ENCODE measurements around the gene LIG3. TPM values are rescaled to one million over a fixed set of nuclear protein-coding genes. Genes with fewer than 3 reads are reported as not detected.

LIG3 gene
- total RNA-seq, 1 experiment from 2014 or later = 25.5 TPM

- BruUV-seq (replicated peaks) = no TSS peak
- no peak overlapping the region for H3K4me2 ChIP-seq
- no peaks in the 10 kb centered on the region for H3K79me2 ChIP-seq (ENCODE audit: low read depth)
- no peak overlapping the region for H2AFZ ChIP-seq
- H3K27ac ChIP-seq = no peak overlapping the region
- CTCF ChIA-PET = no interaction called here
- H3K9me2 ChIP-seq (ENCODE audit: insufficient read depth) = no peaks in the 10 kb centered on the region
- no peak overlapping the region for H3K4me3 ChIP-seq
- POLR2A ChIA-PET (ENCODE audit: unreplicated experiment) = no interaction called here
- H3F3A ChIP-seq (ENCODE audit: insufficient read depth, low read depth) = no peaks in the 10 kb centered on the region
- H3K9me3 ChIP-seq (ENCODE audit: insufficient read depth, low read depth) = no peaks in the 10 kb centered on the region
- DNase-seq = no peak
- TF ChIP-seq EZH2 (IDR thresholded peaks at IDR 0.05; ENCODE audit: low read depth) = no peak
- TF ChIP-seq CTCF (conservative IDR thresholded peaks at IDR 0.05) = no peak
- intact Hi-C loops (cut with micrococcal nuclease; ENCODE audit: unreplicated experiment) = loop anchor here (10.0 kb wide), 1 partner anchor 545 kb away; the partner anchor contains the start of gene SLFN12L
- no peaks in the 10 kb centered on the region for H4K20me1 ChIP-seq (ENCODE audit: insufficient read depth)
- no peaks in the 10 kb centered on the region; the same call in 1 of the 2 replicates for H3K36me3 ChIP-seq (ENCODE audit: low read depth)
- H3K4me1 ChIP-seq (replicated peaks; ENCODE audit: insufficient read depth) = no peaks in the 10 kb centered on the region
- H3K27me3 ChIP-seq (ENCODE audit: insufficient read depth, low read depth) = no peaks in the 10 kb centered on the region
Observed at GRCh38 chr17:34989473-34989872, 9.2 kb downstream of the LIG3 start.

- Histone ChIP-seq H3K9me3 (ENCODE audit: insufficient read depth, low read depth) (no peaks in the 10 kb centered on the region), H3K36me3 (ENCODE audit: low read depth) (no peaks in the 10 kb centered on the region; the same call in 1 of the 2 replicates), H3K4me1 (replicated peaks; ENCODE audit: insufficient read depth) (no peaks in the 10 kb centered on the region), H3K9me2 (ENCODE audit: insufficient read depth) (no peaks in the 10 kb centered on the region), H3K27ac (no peak overlapping the region), H2AFZ (no peak overlapping the region), H3K27me3 (ENCODE audit: insufficient read depth, low read depth) (no peaks in the 10 kb centered on the region), H3K4me2 (no peak overlapping the region), H3K4me3 (no peak overlapping the region), H4K20me1 (ENCODE audit: insufficient read depth) (no peaks in the 10 kb centered on the region), H3F3A (ENCODE audit: insufficient read depth, low read depth) (no peaks in the 10 kb centered on the region), H3K79me2 (ENCODE audit: low read depth) (no peaks in the 10 kb centered on the region)
- TF ChIP-seq CTCF (conservative IDR thresholded peaks at IDR 0.05) = no peak
- TF ChIP-seq EZH2 (IDR thresholded peaks at IDR 0.05; ENCODE audit: low read depth) = no peak
- ChIA-PET POLR2A (ENCODE audit: unreplicated experiment) (no interaction called here), CTCF (interaction anchor here (0.5 kb wide), 1 partner anchor 548 kb away, joined by 3 read pairs; no protein-coding TSS in a partner anchor)
- intact Hi-C loops (cut with micrococcal nuclease; ENCODE audit: unreplicated experiment) = no loop called here
- BruUV-seq (replicated peaks) = no TSS peak
- DNase-seq = no peak
Observed at GRCh38 chr17:34990921-34991365, 10.6 kb downstream of the LIG3 start.

- no peak overlapping the region for H3K4me2 ChIP-seq
- no peaks in the 10 kb centered on the region for H4K20me1 ChIP-seq (ENCODE audit: insufficient read depth)
- H3K9me3 ChIP-seq (ENCODE audit: insufficient read depth, low read depth) = no peaks in the 10 kb centered on the region
- POLR2A ChIA-PET (ENCODE audit: unreplicated experiment) = no interaction called here
- no peaks in the 10 kb centered on the region; the same call in 1 of the 2 replicates for H3K36me3 ChIP-seq (ENCODE audit: low read depth)
- H2AFZ ChIP-seq = no peak overlapping the region
- DNase-seq = no peak
- H3K27ac ChIP-seq = no peak overlapping the region
- no peaks in the 10 kb centered on the region for H3K79me2 ChIP-seq (ENCODE audit: low read depth)
- CTCF ChIA-PET = no interaction called here
- H3F3A ChIP-seq (ENCODE audit: insufficient read depth, low read depth) = no peaks in the 10 kb centered on the region
- no peaks in the 10 kb centered on the region for H3K4me1 ChIP-seq (replicated peaks; ENCODE audit: insufficient read depth)
- intact Hi-C loops (cut with micrococcal nuclease; ENCODE audit: unreplicated experiment) = no loop called here
- H3K9me2 ChIP-seq (ENCODE audit: insufficient read depth) = no peaks in the 10 kb centered on the region
- BruUV-seq (replicated peaks) = no TSS peak
- TF ChIP-seq EZH2 (IDR thresholded peaks at IDR 0.05; ENCODE audit: low read depth) (no peak), CTCF (conservative IDR thresholded peaks at IDR 0.05) (no peak)
- H3K27me3 ChIP-seq (ENCODE audit: insufficient read depth, low read depth) = no peaks in the 10 kb centered on the region
- H3K4me3 ChIP-seq = no peak overlapping the region
Observed at GRCh38 chr17:34991606-34992005, 11.3 kb downstream of the LIG3 start.
